Neural cell (in vitro differentiated cells): ENCODE measurements around the gene PTPRN2.

Source experiments
- CTCF ChIP-seq: fragments of 450-650 bp; IDR thresholded peaks from 2 replicates; pipeline ENCODE4 v1.5.1; 2014; ENCODE audit warnings: antibody characterized with exemption, mild to moderate bottlenecking, moderate library complexity; ENCODE audit not compliant: poor library complexity, severe bottlenecking
- EP300 ChIP-seq: fragments of 450-650 bp; conservative IDR thresholded peaks from 2 replicates; pipeline ENCODE4 v1.6.1; 2014; ENCODE audit warnings: antibody characterized with exemption, mild to moderate bottlenecking, moderate library complexity; ENCODE audit not compliant: poor library complexity, severe bottlenecking
- EZH2 ChIP-seq: fragments of 200-600, 300-800 bp; shearing (Covaris generic), sonication (generic); IDR thresholded peaks from 2 replicates; pipeline ENCODE4 v1.6.1; 2014; ENCODE audit warnings: antibody characterized with exemption, low read length, borderline replicate concordance, mild to moderate bottlenecking; ENCODE audit not compliant: insufficient read depth, poor library complexity, severe bottlenecking
- MXI1 ChIP-seq: fragments of 450-650 bp; conservative IDR thresholded peaks from 2 replicates; pipeline ENCODE4 v1.6.1; 2014; ENCODE audit warnings: antibody characterized with exemption, mild to moderate bottlenecking; ENCODE audit not compliant: poor library complexity, severe bottlenecking
- POLR2AphosphoS5 ChIP-seq: IDR thresholded peaks from 2 replicates; pipeline ENCODE4 v1.6.1; 2012
- RAD21 ChIP-seq: fragments of 450-650 bp; conservative IDR thresholded peaks from 2 replicates; pipeline ENCODE4 v1.6.1; 2014; ENCODE audit warnings: antibody characterized with exemption, mild to moderate bottlenecking, moderate library complexity

GRCh38 chr7:157799076-157799685, 788.4 kb downstream of the PTPRN2 start:
- TF ChIP-seq POLR2AphosphoS5: no peak
- no peak for TF ChIP-seq CTCF
- TF ChIP-seq EP300: no peak
- TF ChIP-seq EZH2: no peak
- no peak for TF ChIP-seq RAD21
- TF ChIP-seq MXI1: no peak
